Activated T-helper 1 cell treated with anti-CD3 and anti-CD28 coated beads, Interleukin-12 subunit alpha, Interleukin-12 subunit beta, Interleukin-2, Interleukin-4 antibody, amounts not matched to agents 30 ng/mL and 10 ng/mL and 1 ng/mL, durations not matched to agents 14 hours and 24 hours and 36 hours (primary cell): ENCODE measurements around the gene FARP1. TPM values are rescaled to one million over a fixed set of nuclear protein-coding genes. Genes with fewer than 3 reads are reported as not detected.

Experiments
- DNase-seq: peaks from one replicate; pipeline ENCODE4 v3.0.0; 2021; ENCODE audit warnings: low spot score
- H3K27ac Mint-ChIP-seq: one replicate; pipeline ENCODE4 v1.8.0; 2021; ENCODE audit warnings: mild to moderate bottlenecking, mixed read lengths
- H3K27me3 Mint-ChIP-seq: one replicate; pipeline ENCODE4 v1.8.0; 2022; ENCODE audit warnings: mild to moderate bottlenecking, moderate library complexity, mixed read lengths; ENCODE audit not compliant: insufficient read depth
- H3K36me3 Mint-ChIP-seq: one replicate; pipeline ENCODE4 v1.8.0; 2021; ENCODE audit warnings: low read depth, mixed read lengths
- H3K4me1 Mint-ChIP-seq: one replicate; pipeline ENCODE4 v1.8.0; 2021; ENCODE audit warnings: low read depth, mixed read lengths
- H3K4me3 Mint-ChIP-seq: one replicate; pipeline ENCODE4 v1.8.0; 2021; ENCODE audit warnings: mild to moderate bottlenecking, moderate library complexity, mixed read lengths
- H3K9me3 Mint-ChIP-seq: one replicate; pipeline ENCODE4 v1.8.0; 2021; ENCODE audit warnings: mixed read lengths
- intact Hi-C: fragments of 100-400 bp; cut with micrococcal nuclease; formaldehyde crosslinking; loops from one replicate; pipeline ENCODE4 v1.15.1; 2024
- total RNA-seq: library from RNA; stranded (reverse); gene quantifications from 2 replicates; pipeline ENCODE4 v1.2.3, GENCODE V29; 2022

FARP1 gene
- total RNA-seq, 1 donor from 2014 or later, result 0.34 TPM

GRCh38 chr13:98386637-98387036, 243.7 kb downstream of the FARP1 start:
- intact Hi-C loops, result no loop called here
- Mint-ChIP-seq H3K27ac (no peak overlapping the region), H3K9me3 (no peaks in the 10 kb centered on the region), H3K4me3 (no peak overlapping the region), H3K27me3 (peaks cover 14% of the 10 kb centered on the region), H3K36me3 (no peaks in the 10 kb centered on the region), H3K4me1 (no peaks in the 10 kb centered on the region)
- DNase-seq, result no peak

- intact Hi-C loops, result no loop called here
- Mint-ChIP-seq H3K27ac (no peak overlapping the region), H3K9me3 (no peaks in the 10 kb centered on the region), H3K27me3 (peaks cover 8% of the 10 kb centered on the region), H3K4me3 (no peak overlapping the region), H3K4me1 (no peaks in the 10 kb centered on the region), H3K36me3 (no peaks in the 10 kb centered on the region)
- DNase-seq, result no peak
These were observed 246.4 kb downstream of the FARP1 start for GRCh38 chr13:98389319-98389718.

- intact Hi-C loops, result no loop called here
- H3K9me3 Mint-ChIP-seq, result no peaks in the 10 kb centered on the region
- no peak overlapping the region for H3K4me3 Mint-ChIP-seq
- H3K27me3 Mint-ChIP-seq, result peaks cover 8% of the 10 kb centered on the region
- no peak for DNase-seq
- no peaks in the 10 kb centered on the region for H3K4me1 Mint-ChIP-seq
- H3K36me3 Mint-ChIP-seq, result no peaks in the 10 kb centered on the region
- no peak overlapping the region for H3K27ac Mint-ChIP-seq
These were observed 247.3 kb downstream of the FARP1 start for GRCh38 chr13:98390086-98390715.

GRCh38 chr13:98393873-98394272, 251.0 kb downstream of the FARP1 start:
- Mint-ChIP-seq H3K27ac (no peak overlapping the region), H3K4me3 (no peak overlapping the region), H3K27me3 (peaks cover 4% of the 10 kb centered on the region), H3K36me3 (no peaks in the 10 kb centered on the region), H3K9me3 (no peaks in the 10 kb centered on the region), H3K4me1 (no peaks in the 10 kb centered on the region)
- intact Hi-C loops, result no loop called here
- DNase-seq, result no peak

- Mint-ChIP-seq H3K9me3 (no peaks in the 10 kb centered on the region), H3K27ac (no peak overlapping the region), H3K4me3 (no peak overlapping the region), H3K4me1 (no peaks in the 10 kb centered on the region), H3K36me3 (no peaks in the 10 kb centered on the region), H3K27me3 (peaks cover 4% of the 10 kb centered on the region)
- intact Hi-C loops, result no loop called here
- DNase-seq, result no peak
These were observed 252.1 kb downstream of the FARP1 start for GRCh38 chr13:98394820-98395510.

GRCh38 chr13:98396071-98396710, 253.3 kb downstream of the FARP1 start:
- Mint-ChIP-seq H3K9me3 (no peaks in the 10 kb centered on the region), H3K4me3 (no peak overlapping the region), H3K36me3 (no peaks in the 10 kb centered on the region), H3K27ac (no peak overlapping the region), H3K4me1 (no peaks in the 10 kb centered on the region), H3K27me3 (peaks cover 4% of the 10 kb centered on the region)
- intact Hi-C loops, result no loop called here
- no peak for DNase-seq

- Mint-ChIP-seq H3K4me1 (no peaks in the 10 kb centered on the region), H3K9me3 (no peaks in the 10 kb centered on the region), H3K4me3 (no peak overlapping the region), H3K27ac (no peak overlapping the region), H3K27me3 (peaks cover 4% of the 10 kb centered on the region), H3K36me3 (no peaks in the 10 kb centered on the region)
- intact Hi-C loops, result no loop called here
- no peak for DNase-seq
These were observed 254.3 kb downstream of the FARP1 start for GRCh38 chr13:98397221-98397620.

GRCh38 chr13:98397861-98398260, 255.0 kb downstream of the FARP1 start:
- intact Hi-C loops, result no loop called here
- Mint-ChIP-seq H3K27ac (no peak overlapping the region), H3K27me3 (peaks cover 4% of the 10 kb centered on the region), H3K4me3 (no peak overlapping the region), H3K4me1 (no peaks in the 10 kb centered on the region), H3K36me3 (no peaks in the 10 kb centered on the region), H3K9me3 (no peaks in the 10 kb centered on the region)
- no peak for DNase-seq

- no peak for DNase-seq
- no peaks in the 10 kb centered on the region for H3K4me1 Mint-ChIP-seq
- H3K9me3 Mint-ChIP-seq, result no peaks in the 10 kb centered on the region
- no peaks in the 10 kb centered on the region for H3K36me3 Mint-ChIP-seq
- peaks cover 4% of the 10 kb centered on the region for H3K27me3 Mint-ChIP-seq
- H3K27ac Mint-ChIP-seq, result no peak overlapping the region
- intact Hi-C loops, result no loop called here
- no peak overlapping the region for H3K4me3 Mint-ChIP-seq
These were observed 255.7 kb downstream of the FARP1 start for GRCh38 chr13:98398581-98398980.

- Mint-ChIP-seq H3K4me1 (no peaks in the 10 kb centered on the region), H3K27me3 (peaks cover 4% of the 10 kb centered on the region), H3K27ac (no peak overlapping the region), H3K9me3 (no peaks in the 10 kb centered on the region), H3K4me3 (no peak overlapping the region), H3K36me3 (no peaks in the 10 kb centered on the region)
- DNase-seq, result no peak
- intact Hi-C loops, result no loop called here
These were observed 256.9 kb downstream of the FARP1 start for GRCh38 chr13:98399756-98400155.

GRCh38 chr13:98401934-98402333, 259.0 kb downstream of the FARP1 start:
- H3K36me3 Mint-ChIP-seq, result no peaks in the 10 kb centered on the region
- no peaks in the 10 kb centered on the region for H3K4me1 Mint-ChIP-seq
- DNase-seq, result no peak
- H3K9me3 Mint-ChIP-seq, result no peaks in the 10 kb centered on the region
- intact Hi-C loops, result no loop called here
- no peak overlapping the region for H3K27ac Mint-ChIP-seq
- H3K27me3 Mint-ChIP-seq, result peaks cover 3% of the 10 kb centered on the region
- H3K4me3 Mint-ChIP-seq, result no peak overlapping the region

GRCh38 chr13:98403076-98403475, 260.2 kb downstream of the FARP1 start:
- Mint-ChIP-seq H3K36me3 (no peaks in the 10 kb centered on the region), H3K27ac (no peak overlapping the region), H3K27me3 (no peaks in the 10 kb centered on the region), H3K9me3 (no peaks in the 10 kb centered on the region), H3K4me1 (no peaks in the 10 kb centered on the region), H3K4me3 (no peak overlapping the region)
- intact Hi-C loops, result no loop called here
- no peak for DNase-seq

GRCh38 chr13:98405107-98405571, 262.2 kb downstream of the FARP1 start:
- Mint-ChIP-seq H3K27me3 (no peaks in the 10 kb centered on the region), H3K4me1 (no peaks in the 10 kb centered on the region), H3K9me3 (no peaks in the 10 kb centered on the region), H3K4me3 (no peak overlapping the region), H3K27ac (no peak overlapping the region), H3K36me3 (no peaks in the 10 kb centered on the region)
- intact Hi-C loops, result no loop called here
- DNase-seq, result no peak
